ENCODE results near the gene ZNF630. TPM values are rescaled to one million over a fixed set of nuclear protein-coding genes. Genes with fewer than 3 reads are reported as not detected.

Gene ZNF630
- total RNA-seq, 1 experiment from 2014 or later: 1.5 TPM

DNA sequence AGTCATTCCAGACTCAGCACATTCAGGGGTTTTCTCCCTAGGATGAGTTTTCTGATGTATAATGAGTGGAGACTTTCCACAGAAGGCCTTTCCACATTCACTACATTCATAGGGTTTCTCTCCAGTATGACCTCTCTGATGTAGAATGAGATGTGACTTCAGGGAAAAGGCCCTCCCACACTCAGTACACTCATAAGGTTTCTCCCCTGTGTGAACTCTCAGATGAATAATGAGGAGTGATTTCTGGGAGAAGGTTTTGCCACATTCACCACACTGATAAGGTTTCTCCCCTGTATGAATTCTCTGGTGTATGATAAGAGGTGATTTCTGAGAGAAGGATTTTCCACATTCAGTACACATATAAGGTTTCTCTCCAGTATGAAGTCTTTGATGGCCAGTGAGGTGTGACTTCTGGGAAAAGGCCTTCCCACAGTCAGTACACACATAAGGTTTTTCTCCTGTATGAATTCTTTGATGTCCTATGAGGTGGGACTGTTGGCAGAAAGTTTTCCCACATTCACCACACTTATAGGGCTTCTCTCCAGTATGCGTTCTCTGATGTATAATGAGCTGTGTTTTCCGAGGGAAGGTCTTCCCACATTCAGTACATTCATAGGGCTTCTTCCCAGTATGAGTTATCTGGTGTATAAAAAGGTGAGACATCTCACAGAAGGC lies 12.7 kb downstream of the ZNF630 start:
- WGBS (ENCODE audit: extremely low coverage, insufficient read length, low lambda C conversion rate): no CpG with 5 or more reads among the region's 2 CpGs
- H3K9me3 Mint-ChIP-seq: peaks cover 80 to 89% of the 10 kb centered on the region in 2 experiments
- H3K4me1 Mint-ChIP-seq: no peaks in the 10 kb centered on the region

More for the DNA sequence above, 12.7 kb downstream of the ZNF630 start:
- no peak overlapping the region for H3K4me3 Mint-ChIP-seq
- Histone ChIP-seq H3K79me2 (ENCODE audit: insufficient read depth, low read length) (no peaks in the 10 kb centered on the region), H2BK12ac (ENCODE audit: insufficient read length, low read depth, low read length) (no peak overlapping the region), H3K4me1 (ENCODE audit: insufficient read depth, low read length) (no peaks in the 10 kb centered on the region), H3T11ph (ENCODE audit: low read length) (no peak overlapping the region), H2BK120ac (ENCODE audit: low read depth, low read length, poor library complexity, severe bottlenecking) (no peak overlapping the region), H4K5ac (ENCODE audit: insufficient read length, low read depth, low read length) (no peak overlapping the region), H3K56ac (ENCODE audit: insufficient read length, low read depth, low read length) (no peak overlapping the region), H4K91ac (ENCODE audit: insufficient read length, low read depth, low read length) (no peak overlapping the region), H3K9me3 (ENCODE audit: control insufficient read depth, low read depth, low read length) (peaks cover 42% of the 10 kb centered on the region), H2BK20ac (ENCODE audit: low read depth, low read length, poor library complexity, severe bottlenecking) (no peak overlapping the region), H4K20me1 (ENCODE audit: control insufficient read depth, insufficient read depth, insufficient read length) (no peaks in the 10 kb centered on the region), H2BK5ac (ENCODE audit: insufficient read length, low read length) (no peak overlapping the region), H2BK15ac (ENCODE audit: low read depth, low read length) (no peak overlapping the region), H3K23ac (ENCODE audit: insufficient read length, low read depth, low read length) (no peak overlapping the region), H3K27ac (ENCODE audit: insufficient read length, low read depth, low read length) (no peak overlapping the region), H3K18ac (ENCODE audit: insufficient read length, low read depth, low read length) (no peak overlapping the region), H3K14ac (ENCODE audit: insufficient read depth, low read length) (no peak overlapping the region), H2AK5ac (ENCODE audit: insufficient read length, low read length) (no peak overlapping the region), H3K79me1 (ENCODE audit: insufficient read depth, low read depth, low read length, poor library complexity, severe bottlenecking) (no peaks in the 10 kb centered on the region), H3K4me2 (ENCODE audit: insufficient read depth, insufficient read length, low read length) (no peak overlapping the region), H3K27me3 (ENCODE audit: insufficient read depth, low read length) (no peaks in the 10 kb centered on the region), H3K4ac (ENCODE audit: low read depth, low read length) (no peak overlapping the region), H3K23me2 (ENCODE audit: insufficient read length, low read depth, low read length, poor library complexity, severe bottlenecking) (no peaks in the 10 kb centered on the region), H4K8ac (replicated peaks; ENCODE audit: insufficient read length, low read depth, low read length) (no peak overlapping the region), H2AFZ (ENCODE audit: low read length) (no peak overlapping the region), H3K9ac (ENCODE audit: extremely low read depth, insufficient read length, low read length) (no peak overlapping the region)
- TF ChIP-seq, protein P1, sequence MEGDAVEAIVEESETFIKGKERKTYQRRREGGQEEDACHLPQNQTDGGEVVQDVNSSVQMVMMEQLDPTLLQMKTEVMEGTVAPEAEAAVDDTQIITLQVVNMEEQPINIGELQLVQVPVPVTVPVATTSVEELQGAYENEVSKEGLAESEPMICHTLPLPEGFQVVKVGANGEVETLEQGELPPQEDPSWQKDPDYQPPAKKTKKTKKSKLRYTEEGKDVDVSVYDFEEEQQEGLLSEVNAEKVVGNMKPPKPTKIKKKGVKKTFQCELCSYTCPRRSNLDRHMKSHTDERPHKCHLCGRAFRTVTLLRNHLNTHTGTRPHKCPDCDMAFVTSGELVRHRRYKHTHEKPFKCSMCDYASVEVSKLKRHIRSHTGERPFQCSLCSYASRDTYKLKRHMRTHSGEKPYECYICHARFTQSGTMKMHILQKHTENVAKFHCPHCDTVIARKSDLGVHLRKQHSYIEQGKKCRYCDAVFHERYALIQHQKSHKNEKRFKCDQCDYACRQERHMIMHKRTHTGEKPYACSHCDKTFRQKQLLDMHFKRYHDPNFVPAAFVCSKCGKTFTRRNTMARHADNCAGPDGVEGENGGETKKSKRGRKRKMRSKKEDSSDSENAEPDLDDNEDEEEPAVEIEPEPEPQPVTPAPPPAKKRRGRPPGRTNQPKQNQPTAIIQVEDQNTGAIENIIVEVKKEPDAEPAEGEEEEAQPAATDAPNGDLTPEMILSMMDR (conservative IDR thresholded peaks at IDR 0.05): no peak
- DNase-seq: no peak
- peaks cover 39 to 46% (median 42%) of the 10 kb centered on the region in 3 experiments for H3K36me3 Mint-ChIP-seq (ENCODE audit: insufficient read depth in 1 of 3, low read depth in 3 of 3)
- H3K27me3 Mint-ChIP-seq (ENCODE audit: low read depth): no peaks in the 10 kb centered on the region
- H3K27ac Mint-ChIP-seq: no peak overlapping the region
